B cell (primary cell): ENCODE data around the gene FYCO1. TPM values are rescaled to one million over a fixed set of nuclear protein-coding genes. Genes with fewer than 3 reads are reported as not detected.

ENCODE experiments used
- ATAC-seq: fragments of 200-7000 bp; cut with Tn5 transposase; one replicate; pipeline ENCODE4 v1.10.0; 2021; ENCODE audit warnings: low read depth, mild to moderate bottlenecking, moderate number of reproducible peaks, moderate library complexity
- CTCF ChIA-PET: fragments of 350-600 bp; sonication (Branson Sonifier 250); formaldehyde crosslinking; loops from one replicate; lab custom pipeline; 2021; ENCODE audit warnings: antibody characterized with exemption, inconsistent platforms; lab: Charles Lee
- POLR2A ChIA-PET: fragments of 350-600 bp; sonication (Branson Sonifier 250); formaldehyde crosslinking; loops from one replicate; lab custom pipeline; 2021; ENCODE audit warnings: antibody characterized with exemption; lab: Charles Lee
- DNase-seq: peaks from one replicate; pipeline ENCODE4 v3.0.0; 2013
- H2AFZ ChIP-seq: 2 replicates; pipeline ENCODE4 v1.6.1; 2012; ENCODE audit warnings: mild to moderate bottlenecking, low read depth, low read length; ENCODE audit not compliant: insufficient read depth, poor library complexity, severe bottlenecking
- H3K27ac ChIP-seq, 2 donors: 1 replicate in 1 of 2; 2 replicates in 1 of 2; pipeline ENCODE4 v1.5.1; 2012 to 2013; ENCODE audit warnings: low read length in 2 of 2, mild to moderate bottlenecking in 2 of 2, moderate library complexity in 1 of 2
- H3K27me3 ChIP-seq, 4 experiments: fragments of 200-600 bp in 1 of 4; sonication (generic) in 1 of 4; replicated peaks in 1 of 4; 1 replicate in 2 of 4; 2 replicates in 2 of 4; pipeline versions ENCODE4 v1.6.1 to v1.7.0; 2013 to 2016; ENCODE audit warnings: low read length in 3 of 4, mild to moderate bottlenecking in 2 of 4, mixed read lengths in 1 of 4, moderate library complexity in 1 of 4; ENCODE audit not compliant: insufficient read depth in 4 of 4, control insufficient read depth in 3 of 4; ENCODE audit errors: control extremely low read depth in 1 of 4
- H3K36me3 ChIP-seq, 2 experiments: replicated peaks in 1 of 2; 1 replicate in 1 of 2; 2 replicates in 1 of 2; pipeline versions ENCODE4 v1.6.1 to v1.7.1; 2013; ENCODE audit warnings: low read length in 1 of 2; ENCODE audit not compliant: insufficient read depth in 2 of 2, control insufficient read depth in 1 of 2; ENCODE audit errors: control extremely low read depth in 1 of 2, extremely low read depth in 1 of 2
- H3K4me1 ChIP-seq, 2 donors: fragments of 200-600 bp in 1 of 2; sonication (generic) in 1 of 2; 1 replicate in 1 of 2; 2 replicates in 1 of 2; pipeline versions ENCODE4 v1.5.1 to v1.6.1; 2013 to 2017; ENCODE audit warnings: low read length in 2 of 2; ENCODE audit not compliant: control insufficient read depth in 2 of 2, insufficient read depth in 2 of 2
- H3K4me2 ChIP-seq: replicated peaks from 2 replicates; pipeline ENCODE3; 2012; ENCODE audit warnings: mild to moderate bottlenecking, low read depth, low read length; ENCODE audit not compliant: poor library complexity, severe bottlenecking
- H3K4me3 ChIP-seq, 5 experiments: fragments of 200-600 bp in 1 of 5; sonication (generic) in 1 of 5; 1 replicate in 3 of 5; 2 replicates in 2 of 5; pipeline versions ENCODE4 v1.5.1 to v1.7.0; 2011 to 2016; ENCODE audit warnings: low read length in 4 of 5, mild to moderate bottlenecking in 4 of 5, low read depth in 2 of 5, control low read depth in 1 of 5, moderate library complexity in 1 of 5; ENCODE audit not compliant: insufficient read depth in 1 of 5; ENCODE audit errors: control extremely low read depth in 1 of 5, extremely low read depth in 1 of 5
- H3K79me2 ChIP-seq: fragments of 200-600 bp; sonication (generic); one replicate; pipeline ENCODE4 v1.6.0; 2016; ENCODE audit warnings: low read length; ENCODE audit not compliant: control insufficient read depth, insufficient read depth
- H3K9ac ChIP-seq: fragments of 200-600 bp; sonication (generic); 2 replicates; pipeline ENCODE4 v1.6.1; 2017; ENCODE audit warnings: mild to moderate bottlenecking, low read length, moderate library complexity
- H3K9me3 ChIP-seq, 3 donors: one replicate each; pipeline versions ENCODE4 v1.6.1 to v1.7.1; 2013; ENCODE audit warnings: low read length in 2 of 3; ENCODE audit not compliant: control insufficient read depth in 2 of 3, insufficient read depth in 1 of 3; ENCODE audit errors: control extremely low read depth in 1 of 3
- H4K20me1 ChIP-seq: 2 replicates; pipeline ENCODE4 v1.6.0; 2012; ENCODE audit warnings: mild to moderate bottlenecking, low read length; ENCODE audit not compliant: insufficient read depth, control insufficient read depth, poor library complexity, severe bottlenecking
- H3K27ac Mint-ChIP-seq: one replicate; pipeline ENCODE4 v1.8.0; 2021; ENCODE audit warnings: mixed read lengths
- H3K27me3 Mint-ChIP-seq: one replicate; pipeline ENCODE4 v1.8.0; 2021; ENCODE audit warnings: mixed read lengths
- H3K4me1 Mint-ChIP-seq: one replicate; pipeline ENCODE4 v1.8.0; 2021; ENCODE audit warnings: mixed read lengths
- H3K4me3 Mint-ChIP-seq: one replicate; pipeline ENCODE4 v1.8.0; 2021; ENCODE audit warnings: mixed read lengths
- H3K9me3 Mint-ChIP-seq: one replicate; pipeline ENCODE4 v1.8.0; 2022; ENCODE audit warnings: mixed read lengths; ENCODE audit not compliant: insufficient read depth
- CTCF ChIP-seq: fragments of 200-600 bp; IDR thresholded peaks from one replicate; pipeline ENCODE4 v1.8.0; 2022; ENCODE audit warnings: antibody characterized with exemption, mild to moderate bottlenecking
- EZH2 ChIP-seq: IDR thresholded peaks from 2 replicates; pipeline ENCODE4 v1.6.1; 2012; ENCODE audit warnings: borderline replicate concordance, low read depth, mild to moderate bottlenecking, moderate library complexity, low read length; ENCODE audit not compliant: insufficient read depth, poor library complexity, severe bottlenecking
- whole genome bisulfite sequencing: methylation state at CpG from one replicate; pipeline ENCODE4 v1.1.5; 2013; ENCODE audit warnings: missing lambda C conversion rate; ENCODE audit not compliant: insufficient coverage; 5-methylcytosine and 5-hydroxymethylcytosine counted together
- intact Hi-C: fragments of 100-400 bp; cut with micrococcal nuclease; formaldehyde crosslinking; loops from one replicate; pipeline ENCODE4 v1.10.0; 2022
- polyA plus RNA-seq: library from polyadenylated mRNA; depleted of rRNA; stranded (reverse); fragments of >200 nt; gene quantifications from 2 replicates; pipeline ENCODE4 v1.2.3, GENCODE V29; 2012
- total RNA-seq, 2 donors: library from RNA; stranded (reverse); fragments of 120-200 nt in 1 of 2; gene quantifications; 1 replicate in 1 of 2; 2 replicates in 1 of 2; pipeline versions ENCODE4 v1.2.3 to v1.2.4, GENCODE V29; 2013 to 2022

FYCO1 gene
- total and polyA plus RNA-seq, 2 donors (not counting 1 experiment from before 2014, with no cell fraction given): 5.4 to 16.7 TPM

- 90% methylated on average over 10 of the region's 11 CpGs for WGBS
- Mint-ChIP-seq H3K9me3 (no peaks in the 10 kb centered on the region), H3K27ac (no peak overlapping the region), H3K4me1 (no peaks in the 10 kb centered on the region), H3K4me3 (no peak overlapping the region), H3K27me3 (no peaks in the 10 kb centered on the region)
- Histone ChIP-seq H3K79me2 (no peaks in the 10 kb centered on the region), H3K27ac (no peak overlapping the region), H3K9ac (no peak overlapping the region), H4K20me1 (no peaks in the 10 kb centered on the region), H2AFZ (no peak overlapping the region), H3K4me1 (no peaks in the 10 kb centered on the region), H3K4me2 (no peak overlapping the region), H3K27me3 (no peaks in the 10 kb centered on the region), H3K4me3 (no peak overlapping the region), H3K36me3 (peaks cover 11 to 97% of the 10 kb centered on the region in 2 experiments), H3K9me3 (no peaks in the 10 kb centered on the region)
- DNase-seq: no peak
- ChIA-PET CTCF (no interaction called here), POLR2A (no interaction called here)
- no peak for ATAC-seq
- TF ChIP-seq EZH2 (no peak), CTCF (no peak)
- intact Hi-C loops: no loop called here
Measured at GRCh38 chr3:45955017-45955647, 40.5 kb downstream of the FYCO1 start.

- H3K27me3 ChIP-seq: no peaks in the 10 kb centered on the region
- H3K9ac ChIP-seq: no peak overlapping the region
- CTCF ChIA-PET: interaction anchor here (1.3 kb wide), 1 partner anchor 15 kb away, joined by 4 read pairs; no protein-coding TSS in a partner anchor
- H3K27ac ChIP-seq: no peak overlapping the region
- no peak overlapping the region for H2AFZ ChIP-seq
- POLR2A ChIA-PET: no interaction called here
- H3K27ac Mint-ChIP-seq: no peak overlapping the region
- H3K36me3 ChIP-seq: peaks cover 11 to 97% of the 10 kb centered on the region in 2 experiments
- intact Hi-C loops: no loop called here
- H3K4me1 Mint-ChIP-seq: no peaks in the 10 kb centered on the region
- no peaks in the 10 kb centered on the region for H4K20me1 ChIP-seq
- whole genome bisulfite sequencing: 100% methylated on average over 1 of the region's 3 CpGs
- ATAC-seq (no peak), DNase-seq (no peak)
- no peak for TF ChIP-seq CTCF
- no peak for TF ChIP-seq EZH2
- H3K9me3 Mint-ChIP-seq: no peaks in the 10 kb centered on the region
- H3K4me1 ChIP-seq: no peaks in the 10 kb centered on the region
- H3K9me3 ChIP-seq: no peaks in the 10 kb centered on the region
- no peaks in the 10 kb centered on the region for H3K27me3 Mint-ChIP-seq
- H3K4me3 ChIP-seq: no peak overlapping the region
- H3K79me2 ChIP-seq: no peaks in the 10 kb centered on the region
- H3K4me2 ChIP-seq: no peak overlapping the region
- no peak overlapping the region for H3K4me3 Mint-ChIP-seq
Measured at GRCh38 chr3:45954306-45954705, 41.3 kb downstream of the FYCO1 start.
